Smooth muscle cell (in vitro differentiated cells): ENCODE measurements around the gene SOX8. TPM values are rescaled to one million over a fixed set of nuclear protein-coding genes. Genes with fewer than 3 reads are reported as not detected.

Source experiments
- DNase-seq: peaks from one replicate; lab custom pipeline; 2025; ENCODE audit not compliant: unreplicated experiment; lab: John Stamatoyannopoulos, UW
- H2AFZ ChIP-seq: fragments of 200-600 bp; sonication (generic); 2 replicates; pipeline ENCODE4 v1.6.0; 2016; ENCODE audit warnings: antibody characterized with exemption, low read depth, mild to moderate bottlenecking
- H3F3A ChIP-seq: fragments of 200-600 bp; sonication (generic); 2 replicates; pipeline ENCODE4 v1.6.0; 2017; ENCODE audit warnings: antibody characterized with exemption, low read depth
- H3K27ac ChIP-seq: fragments of 200-600 bp; sonication (generic); 2 replicates; pipeline ENCODE4 v1.5.1; 2016; ENCODE audit warnings: low read depth, mild to moderate bottlenecking
- H3K27me3 ChIP-seq: fragments of 200-600 bp; sonication (generic); 2 replicates; pipeline ENCODE4 v1.6.1; 2016; ENCODE audit warnings: low read depth, mild to moderate bottlenecking
- H3K36me3 ChIP-seq: fragments of 200-600 bp; sonication (generic); 2 replicates; pipeline ENCODE4 v1.5.1; 2016; ENCODE audit warnings: low read depth
- H3K4me1 ChIP-seq: fragments of 200-600 bp; sonication (generic); 2 replicates; pipeline ENCODE4 v1.5.1; 2016; ENCODE audit warnings: low read depth
- H3K4me2 ChIP-seq: fragments of 200-600 bp; sonication (generic); 2 replicates; pipeline ENCODE4 v1.6.0; 2016; ENCODE audit warnings: mild to moderate bottlenecking
- H3K4me3 ChIP-seq: fragments of 200-600 bp; sonication (generic); 2 replicates; pipeline ENCODE4 v1.5.1; 2016; ENCODE audit warnings: mild to moderate bottlenecking
- H3K79me2 ChIP-seq: fragments of 200-600 bp; sonication (generic); 2 replicates; pipeline ENCODE4 v1.6.0; 2016; ENCODE audit warnings: low read depth, mild to moderate bottlenecking
- H3K9ac ChIP-seq: fragments of 200-600 bp; sonication (generic); 2 replicates; pipeline ENCODE4 v1.6.0; 2016; ENCODE audit warnings: low read depth
- H3K9me3 ChIP-seq: fragments of 200-600 bp; sonication (generic); replicated peaks from 2 replicates; pipeline ENCODE4 v1.5.1; 2016; ENCODE audit warnings: low read depth
- H4K20me1 ChIP-seq: fragments of 200-600 bp; sonication (generic); 2 replicates; pipeline ENCODE4 v1.6.0; 2016; ENCODE audit warnings: low read depth
- CTCF ChIP-seq: fragments of 200-600 bp; sonication (generic); IDR thresholded peaks from 2 replicates; pipeline ENCODE4 v1.5.1; 2017; ENCODE audit warnings: borderline replicate concordance, mild to moderate bottlenecking, antibody characterized with exemption; ENCODE audit not compliant: insufficient read depth, poor library complexity, severe bottlenecking
- WGBS: methylation state at CpG from one replicate; pipeline ENCODE4 v1.1.7; 2016; ENCODE audit warnings: low lambda C conversion rate; 5-methylcytosine and 5-hydroxymethylcytosine counted together
- polyA plus RNA-seq: library from polyadenylated mRNA; unstranded; fragments of >200 nt; fragmentation: Nextera tagmentation; extraction: Ambion mirVana; gene quantifications from 2 replicates; pipeline ENCODE4 v1.2.1, GENCODE V29; 2016
- total RNA-seq: library from RNA; depleted of rRNA; stranded (reverse); fragments of >200 nt; gene quantifications from 2 replicates; pipeline ENCODE4 v1.2.3, GENCODE V29; 2014

Gene SOX8
- total and polyA plus RNA-seq, 2 experiments from 2014 or later = 1.8 to 3.5 TPM

GRCh38 chr16:1020091-1020399 lies 38.5 kb downstream of the SOX8 start:
- TF ChIP-seq CTCF = no peak
- Histone ChIP-seq H3K4me3 (no peak overlapping the region), H3K27me3 (no peaks in the 10 kb centered on the region), H3K9me3 (no peaks in the 10 kb centered on the region), H2AFZ (no peak overlapping the region), H3K36me3 (no peaks in the 10 kb centered on the region), H3F3A (no peaks in the 10 kb centered on the region), H3K4me2 (no peak overlapping the region), H3K27ac (no peak overlapping the region), H4K20me1 (no peaks in the 10 kb centered on the region), H3K9ac (no peak overlapping the region), H3K4me1 (peaks cover 8% of the 10 kb centered on the region), H3K79me2 (no peaks in the 10 kb centered on the region)
- 93% methylated on average over 10 of the region's 11 CpGs for WGBS
- DNase-seq = no peak

GRCh38 chr16:1020591-1020990 lies 39.0 kb downstream of the SOX8 start:
- Histone ChIP-seq H3K36me3 (no peaks in the 10 kb centered on the region), H3K4me3 (no peak overlapping the region), H3K27ac (no peak overlapping the region), H2AFZ (no peak overlapping the region), H3K4me1 (peaks cover 8% of the 10 kb centered on the region), H3K9me3 (no peaks in the 10 kb centered on the region), H3K79me2 (no peaks in the 10 kb centered on the region), H3K27me3 (no peaks in the 10 kb centered on the region), H3F3A (no peaks in the 10 kb centered on the region), H4K20me1 (no peaks in the 10 kb centered on the region), H3K9ac (no peak overlapping the region), H3K4me2 (no peak overlapping the region)
- 98% methylated on average over 10 of the region's 11 CpGs for WGBS
- DNase-seq = no peak
- no peak for TF ChIP-seq CTCF

GRCh38 chr16:1021553-1022160 lies 40.1 kb downstream of the SOX8 start:
- Histone ChIP-seq H3K9ac (no peak overlapping the region), H3K4me1 (peaks cover 8% of the 10 kb centered on the region), H3K27me3 (no peaks in the 10 kb centered on the region), H3K27ac (no peak overlapping the region), H3K9me3 (no peaks in the 10 kb centered on the region), H2AFZ (no peak overlapping the region), H3K4me3 (no peak overlapping the region), H3K36me3 (no peaks in the 10 kb centered on the region), H3K4me2 (no peak overlapping the region), H3K79me2 (no peaks in the 10 kb centered on the region), H4K20me1 (no peaks in the 10 kb centered on the region), H3F3A (no peaks in the 10 kb centered on the region)
- TF ChIP-seq CTCF = no peak
- DNase-seq = no peak
- 94% methylated on average over 26 of the region's 27 CpGs for WGBS

- Histone ChIP-seq H3K36me3 (no peaks in the 10 kb centered on the region), H3K4me2 (no peak overlapping the region), H3K4me3 (no peak overlapping the region), H4K20me1 (no peaks in the 10 kb centered on the region), H3F3A (no peaks in the 10 kb centered on the region), H3K27me3 (no peaks in the 10 kb centered on the region), H3K9me3 (no peaks in the 10 kb centered on the region), H2AFZ (no peak overlapping the region), H3K4me1 (peaks cover 8% of the 10 kb centered on the region), H3K9ac (no peak overlapping the region), H3K27ac (no peak overlapping the region), H3K79me2 (no peaks in the 10 kb centered on the region)
- no peak for DNase-seq
- WGBS = 87% methylated on average over 24 of the region's 24 CpGs
- no peak for TF ChIP-seq CTCF
Measured at GRCh38 chr16:1022466-1022865, 40.9 kb downstream of the SOX8 start.
